Activated CD4-positive, alpha-beta T cell treated with anti-CD3 and anti-CD28 coated beads, Interleukin-2, amount 50 U/mL, for 48 hours (primary cell): Measurements from ENCODE around the gene NUMA1.

ENCODE experiments used
- DNase-seq, 2 experiments: peaks; one replicate each; pipeline ENCODE4 v3.0.0-alpha.2; 2020

The NUMA1 gene

GRCh38 chr11:72100009-72100408, 19.7 kb upstream of the NUMA1 start:
- DNase-seq, result no peak

DNA sequence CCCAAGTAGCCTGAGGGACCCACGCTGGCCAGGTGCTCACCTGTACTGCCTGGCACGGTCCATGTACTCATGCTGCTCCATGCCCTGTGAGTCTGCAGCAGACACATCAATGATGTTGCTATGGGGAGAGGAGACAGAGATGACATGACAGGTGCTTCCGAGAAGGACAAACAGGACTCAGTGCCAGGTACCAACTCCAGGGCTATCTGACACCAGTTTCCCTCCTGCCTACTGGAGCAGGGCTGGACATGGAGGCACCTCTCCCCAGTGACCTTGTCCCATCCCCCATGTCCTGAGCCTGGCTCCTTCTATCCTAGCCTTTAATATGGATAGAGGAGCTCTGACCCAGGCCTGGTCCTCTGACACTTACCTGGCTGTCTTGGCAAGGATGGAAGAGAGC, 18.4 kb upstream of the NUMA1 start:
- DNase-seq, result no peak

DNA sequence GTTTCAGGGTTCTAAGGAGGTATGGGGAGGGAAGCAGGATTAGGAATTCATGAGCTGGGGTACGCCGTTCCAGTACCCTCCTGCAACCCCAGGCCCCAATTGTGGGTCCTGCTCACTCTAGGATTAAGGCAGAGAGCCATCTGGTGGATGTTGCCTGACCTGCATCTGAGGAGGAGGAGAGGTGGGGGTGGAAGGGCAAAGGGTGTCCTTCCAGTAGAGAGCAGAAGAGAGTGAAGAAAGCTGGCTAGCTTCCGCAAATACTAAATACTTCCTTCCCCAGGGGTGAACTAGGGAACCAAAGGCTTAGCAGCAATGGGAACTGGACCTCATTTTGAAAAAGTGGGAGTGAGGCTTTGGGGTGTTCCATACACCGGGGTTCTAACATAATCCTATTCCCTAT, 10.9 kb upstream of the NUMA1 start:
- peak; percentile 69 to 72 for DNase-seq

GRCh38 chr11:72088076-72088808, 7.9 kb upstream of the NUMA1 start:
- DNase-seq, result no peak

GRCh38 chr11:72085621-72086351, 5.4 kb upstream of the NUMA1 start:
- no peak for DNase-seq

DNA sequence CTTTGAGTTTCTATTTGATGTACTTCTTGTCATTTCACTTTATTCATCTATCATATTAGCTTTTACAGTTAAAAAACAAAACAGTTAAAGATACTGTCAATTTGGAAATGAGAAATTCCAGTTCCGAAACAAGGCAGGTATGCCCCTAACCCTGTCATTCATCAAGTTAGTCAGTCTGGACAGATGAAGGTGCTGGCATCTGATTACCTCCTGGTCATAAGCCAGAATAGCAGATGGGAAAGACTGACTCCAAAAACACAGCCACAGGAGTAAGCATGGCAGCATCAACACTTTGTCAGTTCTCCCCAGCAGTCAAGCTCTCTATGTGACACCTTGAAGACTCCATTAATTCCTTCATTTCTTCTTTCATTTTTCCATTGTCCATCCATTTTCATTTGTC, 4.6 kb upstream of the NUMA1 start:
- no peak for DNase-seq

- no peak for DNase-seq
Measured at GRCh38 chr11:72084076-72084475, 3.7 kb upstream of the NUMA1 start.

- no peak for DNase-seq
Measured at GRCh38 chr11:72083414-72083813, 3.1 kb upstream of the NUMA1 start.

- DNase-seq, result no peak
Measured at GRCh38 chr11:72081821-72082453, 1.6 kb upstream of the NUMA1 start.

DNA sequence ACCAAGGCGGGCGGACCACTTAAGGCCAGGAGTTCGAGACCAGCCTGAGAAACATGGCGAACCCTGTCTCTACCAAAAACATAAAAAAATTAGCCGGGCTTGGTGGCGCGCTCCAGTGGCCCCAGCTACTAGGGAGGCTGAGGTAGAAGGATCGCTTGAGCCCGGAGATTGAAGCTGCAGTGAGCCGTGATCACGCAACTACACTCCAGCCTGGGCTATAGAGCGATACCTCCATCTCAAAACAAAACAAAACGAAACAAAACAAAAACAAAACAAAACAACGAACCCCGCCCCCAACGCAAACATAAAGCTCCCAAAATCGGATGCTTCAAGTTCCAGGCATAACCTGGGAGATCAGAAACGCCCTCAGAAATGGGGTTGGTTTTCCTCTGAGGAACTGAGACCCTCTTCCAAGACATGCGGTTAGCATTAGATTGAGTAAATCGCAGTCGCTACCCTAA, 872 bp upstream of the NUMA1 start:
- DNase-seq, result no peak

GRCh38 chr11:72079819-72080325, 470 bp downstream of the NUMA1 start:
- peak in 1 of 2 experiments; percentile 13 for DNase-seq

- no peak for DNase-seq
Measured at GRCh38 chr11:72078477-72078876, 1.9 kb downstream of the NUMA1 start.

GRCh38 chr11:72075756-72076155, 4.6 kb downstream of the NUMA1 start:
- no peak for DNase-seq

DNA sequence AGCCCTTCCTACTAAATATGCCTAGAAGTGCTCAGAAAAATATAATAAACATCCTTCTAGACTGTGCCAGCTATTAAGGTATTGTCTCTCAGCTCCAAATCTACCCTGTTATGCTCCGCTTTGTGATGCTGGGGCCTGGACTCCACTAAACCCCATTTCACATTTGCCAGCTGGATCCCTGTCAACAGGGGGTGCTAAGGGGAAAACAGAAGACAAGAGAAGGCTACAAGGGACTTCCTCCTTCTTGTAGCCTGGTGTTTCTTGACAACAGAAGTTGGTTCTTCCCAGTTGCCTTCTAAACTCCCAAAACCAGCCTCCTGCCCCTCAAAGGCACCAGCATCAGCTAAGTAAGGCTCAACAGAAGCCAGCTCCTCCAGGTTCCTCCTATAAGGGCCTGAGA, 5.2 kb downstream of the NUMA1 start:
- no peak for DNase-seq

DNA sequence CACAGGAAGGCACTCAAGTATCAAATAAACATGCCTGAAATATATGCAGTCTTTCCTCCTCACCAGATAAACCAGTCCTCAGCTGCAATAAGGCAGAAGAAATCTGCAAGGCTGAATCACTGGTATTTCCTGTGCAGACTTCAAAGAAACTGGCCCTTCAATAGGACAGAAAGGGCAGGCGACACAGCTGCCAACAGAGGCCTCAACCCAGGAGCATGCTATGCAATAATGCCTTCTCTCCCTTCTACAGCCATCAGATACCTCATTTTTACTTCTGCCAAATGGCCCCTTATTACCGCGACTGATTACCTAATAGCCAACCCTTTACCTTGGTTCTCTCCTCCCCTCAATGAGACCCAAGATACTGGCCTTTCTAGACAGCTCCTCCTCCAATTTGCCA, 8.0 kb downstream of the NUMA1 start:
- DNase-seq, result no peak

- no peak for DNase-seq
Measured at GRCh38 chr11:72070491-72070890, 9.9 kb downstream of the NUMA1 start.

- DNase-seq, result peak; percentile 10 to 29
Measured at GRCh38 chr11:72069787-72070251, 10.5 kb downstream of the NUMA1 start.

DNA sequence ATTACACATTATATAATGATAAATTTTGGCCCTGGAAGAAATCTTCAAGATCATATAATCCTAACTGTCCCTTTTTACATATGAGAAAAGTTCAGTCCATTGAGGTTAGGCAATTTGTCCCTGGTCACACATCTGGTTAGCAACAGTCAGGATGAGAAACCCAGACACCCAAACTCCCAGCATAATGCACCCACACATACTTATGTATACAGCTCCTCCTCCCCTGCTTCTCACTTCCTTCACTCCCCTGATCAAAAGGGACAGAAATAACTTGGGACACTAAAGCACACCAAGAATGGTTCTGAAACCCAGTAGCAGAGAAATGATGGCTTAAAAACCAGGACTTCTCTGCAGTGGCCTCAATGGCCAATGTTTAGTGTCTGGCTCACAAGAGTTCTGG, 11.1 kb downstream of the NUMA1 start:
- no peak for DNase-seq

DNA sequence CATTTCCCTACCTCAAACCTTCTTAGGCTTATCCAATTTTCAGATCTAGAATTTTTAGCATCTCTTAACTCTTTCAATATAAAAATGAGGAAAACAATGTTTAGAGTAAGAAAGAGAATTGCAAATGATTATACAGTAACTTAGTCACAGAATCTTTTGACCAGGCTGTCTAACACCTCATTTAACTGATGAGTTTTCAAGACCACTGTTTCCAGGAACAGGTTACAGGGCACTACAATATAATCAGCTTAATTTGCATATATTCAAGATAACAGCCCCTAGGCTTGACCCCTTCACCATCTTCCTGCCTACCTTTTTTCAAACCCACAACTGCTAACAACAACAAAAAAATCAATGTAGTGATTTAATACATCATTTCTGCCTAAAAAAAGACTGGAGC, 12.7 kb downstream of the NUMA1 start:
- no peak for DNase-seq

DNA sequence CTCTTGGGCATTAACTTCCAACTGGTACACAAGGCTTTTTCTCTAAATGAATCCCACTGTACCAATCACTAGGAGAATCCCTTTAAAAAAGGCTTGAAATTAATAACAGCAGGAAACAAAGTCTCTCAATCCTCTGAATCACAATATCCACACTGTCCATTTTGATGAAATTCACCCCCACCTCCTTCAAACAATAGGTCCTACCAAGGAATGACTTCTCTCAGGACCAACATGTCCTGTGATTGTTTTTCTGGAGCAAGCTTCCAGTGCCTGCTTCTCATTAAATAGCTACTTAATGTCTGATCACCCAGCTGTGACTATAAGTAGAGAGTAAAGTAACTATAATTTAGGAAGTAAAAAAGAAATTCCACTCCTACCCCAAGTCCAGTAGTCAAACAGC, 13.1 kb downstream of the NUMA1 start:
- no peak for DNase-seq

DNA sequence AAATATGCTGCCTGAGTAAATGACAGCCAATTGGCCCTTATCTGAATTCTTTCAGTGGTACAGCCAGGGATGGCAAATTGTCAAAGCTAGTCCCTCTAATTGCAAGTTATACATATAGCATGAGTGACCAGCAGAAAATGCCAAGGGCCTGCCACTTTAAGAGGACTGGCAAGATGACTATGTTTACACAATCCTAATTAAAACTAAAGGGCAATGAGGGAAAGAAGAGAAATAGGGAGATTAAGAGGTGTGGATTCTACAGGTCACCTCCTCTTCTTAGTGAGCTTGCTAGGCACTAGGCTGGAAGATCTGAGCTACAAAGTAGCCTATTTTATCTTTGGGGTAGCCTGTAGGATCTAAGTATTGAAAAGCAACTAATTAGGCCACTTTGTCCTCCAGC, 13.5 kb downstream of the NUMA1 start:
- DNase-seq, result no peak

GRCh38 chr11:72061739-72062396, 18.5 kb downstream of the NUMA1 start:
- no peak for DNase-seq

- no peak for DNase-seq
Measured at GRCh38 chr11:72058416-72059034, 21.8 kb downstream of the NUMA1 start.
